Mucosa of rectum (tissue), 2 donors: ENCODE results near the gene RPLP2.

Experiments used
- H3K27ac ChIP-seq, 2 donors: one replicate each; pipeline ENCODE4 v1.7.0; 2013; ENCODE audit warnings: inconsistent platforms in 2 of 2, low read depth in 2 of 2, low read length in 2 of 2
- H3K27me3 ChIP-seq, 2 donors: one replicate each; pipeline ENCODE4 v1.7.0; 2013; ENCODE audit warnings: low read length in 2 of 2; ENCODE audit not compliant: control insufficient read depth in 2 of 2, insufficient read depth in 2 of 2
- H3K36me3 ChIP-seq, 2 donors: one replicate each; pipeline ENCODE4 v1.7.0; 2013; ENCODE audit warnings: low read length in 2 of 2; ENCODE audit not compliant: control insufficient read depth in 2 of 2, insufficient read depth in 2 of 2
- H3K4me1 ChIP-seq, 2 donors: one replicate each; pipeline ENCODE4 v1.7.0; 2013; ENCODE audit warnings: low read length in 2 of 2, mild to moderate bottlenecking in 1 of 2; ENCODE audit not compliant: control insufficient read depth in 2 of 2, insufficient read depth in 2 of 2
- H3K4me3 ChIP-seq, 2 donors: one replicate each; pipeline ENCODE4 v1.7.0; 2013; ENCODE audit warnings: low read length in 2 of 2
- H3K9ac ChIP-seq, 2 donors: one replicate each; pipeline ENCODE4 v1.7.0; 2013; ENCODE audit warnings: low read length in 2 of 2, low read depth in 1 of 2, mild to moderate bottlenecking in 1 of 2
- H3K9me3 ChIP-seq, 2 donors: one replicate each; pipeline ENCODE4 v1.7.0; 2013; ENCODE audit warnings: low read length in 2 of 2; ENCODE audit not compliant: control insufficient read depth in 2 of 2
- donor health status: healthy.
- donor health status: Normal muscosa, but diverticular disease.

Gene RPLP2

DNA sequence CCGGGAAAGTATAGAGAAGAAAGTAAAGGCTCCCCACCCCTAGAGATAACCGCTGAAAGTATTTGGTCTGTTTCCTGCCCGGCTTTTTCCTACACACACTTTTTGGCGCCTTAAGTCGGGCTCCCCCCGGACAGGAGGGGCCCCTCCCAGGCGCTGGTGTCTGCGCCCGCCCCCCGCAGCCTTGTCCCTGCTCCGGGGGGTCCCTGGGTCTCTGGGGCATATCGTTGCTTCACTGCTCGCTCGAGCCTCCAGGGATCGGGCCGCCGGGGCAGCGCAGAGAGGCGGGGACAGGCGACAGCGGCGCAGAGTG lies 17.0 kb downstream of the RPLP2 start:
- H3K9ac ChIP-seq = peak overlapping the region; percentile 48 to 93
- H3K4me1 ChIP-seq = peaks cover 48 to 73% of the 10 kb centered on the region in 2 donors

DNA sequence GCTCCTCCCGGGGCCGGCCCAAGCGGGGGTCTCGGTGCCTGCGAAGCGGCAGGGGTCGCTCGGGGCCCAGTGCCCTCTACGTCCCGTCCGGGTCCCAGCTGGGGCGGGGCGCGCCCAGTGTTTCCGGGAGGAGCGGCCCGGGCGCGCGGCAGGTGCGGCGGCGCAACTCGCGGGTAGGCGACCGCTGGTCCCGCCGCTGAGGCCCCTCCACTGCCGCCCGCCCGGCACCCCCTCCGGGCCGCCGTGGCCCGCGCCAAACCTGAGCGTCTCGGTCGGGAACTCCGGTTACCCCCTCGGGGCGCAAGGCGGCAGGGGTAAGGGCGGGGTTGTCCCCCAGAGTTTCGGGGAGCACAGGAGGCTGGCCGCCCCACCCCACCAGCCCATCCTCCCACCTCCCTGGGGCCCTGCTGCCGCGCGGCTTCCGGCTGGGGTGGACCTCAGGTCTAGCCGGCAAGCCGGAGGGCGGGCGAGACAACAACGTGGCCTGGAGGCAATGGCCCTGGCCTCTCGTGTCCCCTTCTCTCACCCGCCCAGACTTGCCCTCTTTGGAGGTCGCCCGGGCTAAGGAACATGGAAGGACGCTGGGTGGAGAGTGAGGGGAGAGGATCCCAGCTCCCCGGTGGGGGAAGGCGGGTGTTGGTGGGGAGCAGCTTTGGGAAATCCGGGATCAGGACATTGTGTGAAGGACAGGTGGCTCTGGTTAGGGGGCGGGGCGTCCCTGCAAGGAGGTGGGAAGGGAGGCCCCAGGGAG lies 17.6 kb downstream of the RPLP2 start:
- H3K9me3 ChIP-seq = no peaks in the 10 kb centered on the region
- peak overlapping the region; percentile 60 to 74 for H3K4me3 ChIP-seq
- no peaks in the 10 kb centered on the region for H3K27me3 ChIP-seq
- peak overlapping the region; percentile 89 to 91 for H3K27ac ChIP-seq
- H3K9ac ChIP-seq = peak overlapping the region; percentile 48 to 93
- H3K36me3 ChIP-seq = peaks cover 11 to 12% of the 10 kb centered on the region in 2 donors
- H3K4me1 ChIP-seq = peaks cover 50 to 76% of the 10 kb centered on the region in 2 donors

More for the DNA sequence above, 17.0 kb downstream of the RPLP2 start:
- Histone ChIP-seq H3K27me3 (no peaks in the 10 kb centered on the region), H3K27ac (peak overlapping the region; percentile 89 to 91), H3K9me3 (no peaks in the 10 kb centered on the region), H3K36me3 (peaks cover 14 to 16% of the 10 kb centered on the region in 2 donors), H3K4me3 (peak overlapping the region; percentile 60 to 74)

DNA sequence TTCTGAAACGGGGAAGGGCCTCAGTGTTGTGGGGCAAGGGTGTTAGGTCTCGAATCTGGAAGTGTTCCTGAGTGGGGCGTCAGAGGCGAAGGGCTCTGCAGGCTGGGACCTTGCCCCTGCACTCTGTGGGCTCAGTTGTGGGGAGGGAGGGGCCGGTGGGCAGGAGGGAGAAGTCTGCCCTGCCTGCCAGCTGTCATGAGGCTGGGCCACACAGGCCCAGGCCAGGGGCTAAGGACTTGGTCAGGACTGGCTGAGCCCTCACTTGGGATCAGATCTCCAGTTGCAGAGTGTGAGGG lies 18.1 kb downstream of the RPLP2 start, which contains the start of gene CRACR2B:
Gene CRACR2B, plus strand, starts transcription at position 23 of the 296 bp plus-strand sequence. CDS start 689 bp downstream, outside the sequence.
- no peaks in the 10 kb centered on the region for H3K27me3 ChIP-seq
- H3K36me3 ChIP-seq = peaks cover 8 to 9% of the 10 kb centered on the region in 2 donors
- H3K9me3 ChIP-seq = no peaks in the 10 kb centered on the region
- H3K9ac ChIP-seq = peak within 1 kb of the TSS; percentile 48 to 93
- peak within 1 kb of the TSS; percentile 60 to 74 for H3K4me3 ChIP-seq
- H3K27ac ChIP-seq = peak within 1 kb of the TSS; percentile 89 to 91
- peaks cover 53 to 78% of the 10 kb centered on the region in 2 donors for H3K4me1 ChIP-seq

DNA sequence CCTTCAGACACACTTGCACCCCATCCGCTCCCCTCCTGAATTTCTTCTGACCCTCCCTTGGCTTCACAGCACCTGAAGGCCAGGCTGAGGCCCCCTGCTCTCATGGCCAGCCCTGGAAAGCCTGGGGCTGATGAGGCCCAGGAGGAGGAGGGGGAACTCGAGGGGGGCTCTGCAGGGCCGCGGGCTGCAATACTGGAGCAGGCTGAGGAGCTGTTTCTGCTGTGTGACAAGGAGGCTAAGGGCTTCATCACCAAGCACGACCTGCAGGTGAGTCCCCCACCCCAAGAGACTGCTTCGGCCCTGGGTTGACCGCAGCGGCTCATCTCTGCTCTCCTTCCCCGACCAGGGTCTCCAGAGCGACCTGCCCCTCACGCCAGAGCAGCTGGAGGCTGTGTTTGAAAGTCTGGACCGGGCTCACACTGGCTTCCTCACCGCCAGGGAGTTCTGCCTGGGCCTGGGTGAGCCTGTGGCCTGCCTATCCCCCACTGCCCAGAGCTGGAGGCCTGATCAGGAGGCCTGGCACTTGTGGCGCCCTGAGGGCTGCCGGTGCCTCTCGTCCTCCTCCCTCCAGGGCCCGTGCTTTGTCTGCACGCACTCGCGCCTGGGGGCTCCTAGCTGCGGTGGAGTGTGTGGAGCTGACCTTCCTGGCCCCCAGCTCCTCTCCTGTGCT lies 18.9 kb downstream of the RPLP2 start:
- peaks cover 4 to 8% of the 10 kb centered on the region in 2 donors for H3K36me3 ChIP-seq
- H3K9me3 ChIP-seq = no peaks in the 10 kb centered on the region
- H3K4me3 ChIP-seq = peak overlapping the region; percentile 41 to 65
- peaks cover 56 to 78% of the 10 kb centered on the region in 2 donors for H3K4me1 ChIP-seq
- H3K27me3 ChIP-seq = no peaks in the 10 kb centered on the region
- H3K9ac ChIP-seq = peak overlapping the region in 1 of 2 donors; percentile 93
- H3K27ac ChIP-seq = peak overlapping the region; percentile 89 to 91

DNA sequence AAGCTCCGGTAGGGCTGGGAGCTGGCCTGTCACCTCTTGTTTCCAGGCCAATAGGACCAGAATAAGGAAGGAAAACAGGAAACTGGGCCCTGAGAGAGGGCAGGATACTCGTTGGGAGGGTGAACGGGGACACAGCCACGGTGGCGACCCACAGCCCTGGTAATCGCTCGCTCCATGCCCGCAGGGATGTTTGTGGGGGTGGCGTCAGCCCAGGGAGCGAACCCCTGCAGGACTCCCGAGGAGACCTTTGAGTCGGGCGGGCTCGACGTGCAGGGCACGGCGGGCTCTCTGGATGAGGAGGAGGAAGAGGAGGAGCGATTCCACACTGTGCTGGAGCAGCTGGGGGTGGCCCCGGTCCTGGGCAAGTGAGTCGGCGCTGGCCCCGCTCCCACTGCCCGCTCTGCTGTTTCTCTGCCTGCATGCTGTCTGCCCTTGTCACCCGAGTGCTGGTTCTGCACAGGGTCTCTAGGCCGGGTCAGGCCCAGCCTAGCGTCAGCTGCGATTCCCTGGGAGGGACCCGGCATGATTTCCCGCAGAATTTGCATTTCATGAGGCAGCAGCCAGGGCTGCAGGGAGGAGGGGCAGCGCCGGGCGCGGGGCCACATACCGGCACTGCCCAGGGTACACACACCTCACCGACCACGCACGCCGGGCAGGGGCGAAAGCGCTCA lies 19.5 kb downstream of the RPLP2 start:
- Histone ChIP-seq H3K4me3 (peak overlapping the region; percentile 41 to 65), H3K27ac (peak overlapping the region; percentile 89 to 91), H3K36me3 (peaks cover 0 to 4% of the 10 kb centered on the region in 2 donors), H3K27me3 (no peaks in the 10 kb centered on the region), H3K4me1 (peaks cover 62 to 81% of the 10 kb centered on the region in 2 donors), H3K9ac (peak overlapping the region in 1 of 2 donors; percentile 93), H3K9me3 (no peaks in the 10 kb centered on the region)

DNA sequence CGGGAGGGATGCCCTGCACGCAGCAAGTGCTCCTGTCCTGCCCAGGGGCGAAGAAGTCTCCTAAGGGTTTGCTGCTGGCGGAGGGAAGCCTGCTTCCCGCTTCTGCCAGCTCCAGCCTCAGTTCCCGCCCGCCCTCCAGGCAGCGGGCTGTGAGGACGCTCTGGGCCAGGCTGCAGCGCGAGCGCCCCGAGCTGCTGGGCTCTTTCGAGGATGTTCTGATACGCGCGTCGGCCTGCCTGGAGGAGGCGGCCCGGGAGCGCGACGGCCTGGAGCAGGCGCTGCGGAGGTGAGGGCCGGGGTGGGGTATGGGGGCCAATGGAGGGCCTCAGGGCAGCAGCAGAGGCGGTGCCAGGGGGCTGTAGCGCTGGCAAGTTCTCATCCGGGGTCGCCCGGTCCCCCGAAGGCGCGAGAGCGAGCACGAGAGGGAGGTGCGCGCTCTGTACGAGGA lies 20.1 kb downstream of the RPLP2 start:
- Histone ChIP-seq H3K9ac (no peak overlapping the region), H3K36me3 (peaks cover 0 to 3% of the 10 kb centered on the region in 2 donors), H3K4me3 (peak overlapping the region; percentile 41 to 65), H3K9me3 (no peaks in the 10 kb centered on the region), H3K27ac (peak overlapping the region in 1 of 2 donors; percentile 91), H3K27me3 (no peaks in the 10 kb centered on the region), H3K4me1 (peaks cover 67 to 81% of the 10 kb centered on the region in 2 donors)

DNA sequence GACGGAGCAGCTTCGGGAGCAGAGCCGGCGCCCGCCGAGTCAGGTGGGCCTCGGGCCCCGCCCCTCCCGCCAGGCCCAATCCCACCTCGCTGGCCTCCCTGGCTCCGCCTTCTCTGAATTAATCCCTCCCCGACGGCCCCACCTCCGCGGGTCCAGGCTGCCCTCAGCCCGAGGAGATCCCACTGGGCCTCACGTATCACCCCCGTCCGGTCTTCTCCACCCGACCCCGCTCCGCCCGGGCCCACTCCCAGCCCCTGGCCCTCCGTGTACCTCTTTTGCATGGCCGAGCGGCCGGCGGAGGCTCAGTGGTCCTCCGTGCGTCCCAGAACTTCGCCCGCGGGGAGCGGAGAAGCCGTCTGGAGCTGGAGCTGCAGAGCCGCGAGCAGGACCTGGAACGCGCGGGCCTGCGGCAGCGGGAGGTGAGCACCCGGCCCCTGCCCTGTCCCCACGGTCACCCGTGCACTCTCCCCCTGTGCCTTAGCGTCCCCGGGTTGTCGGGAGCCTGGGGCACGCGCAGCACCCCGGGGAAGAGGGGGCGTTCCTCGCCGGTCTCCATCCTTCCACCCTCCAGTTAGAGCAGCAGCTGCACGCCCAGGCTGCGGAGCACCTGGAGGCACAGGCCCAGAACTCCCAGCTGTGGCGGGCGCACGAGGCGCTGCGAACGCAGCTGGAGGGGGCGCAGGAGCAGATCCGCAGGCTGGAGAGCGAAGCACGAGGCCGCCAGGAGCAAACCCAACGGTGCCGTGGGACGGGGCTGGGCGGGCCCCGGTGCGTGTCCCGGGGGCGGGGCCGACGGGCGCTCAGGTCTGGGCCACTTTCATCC lies 20.7 kb downstream of the RPLP2 start:
- H3K4me3 ChIP-seq = peak overlapping the region; percentile 41 to 65

DNA sequence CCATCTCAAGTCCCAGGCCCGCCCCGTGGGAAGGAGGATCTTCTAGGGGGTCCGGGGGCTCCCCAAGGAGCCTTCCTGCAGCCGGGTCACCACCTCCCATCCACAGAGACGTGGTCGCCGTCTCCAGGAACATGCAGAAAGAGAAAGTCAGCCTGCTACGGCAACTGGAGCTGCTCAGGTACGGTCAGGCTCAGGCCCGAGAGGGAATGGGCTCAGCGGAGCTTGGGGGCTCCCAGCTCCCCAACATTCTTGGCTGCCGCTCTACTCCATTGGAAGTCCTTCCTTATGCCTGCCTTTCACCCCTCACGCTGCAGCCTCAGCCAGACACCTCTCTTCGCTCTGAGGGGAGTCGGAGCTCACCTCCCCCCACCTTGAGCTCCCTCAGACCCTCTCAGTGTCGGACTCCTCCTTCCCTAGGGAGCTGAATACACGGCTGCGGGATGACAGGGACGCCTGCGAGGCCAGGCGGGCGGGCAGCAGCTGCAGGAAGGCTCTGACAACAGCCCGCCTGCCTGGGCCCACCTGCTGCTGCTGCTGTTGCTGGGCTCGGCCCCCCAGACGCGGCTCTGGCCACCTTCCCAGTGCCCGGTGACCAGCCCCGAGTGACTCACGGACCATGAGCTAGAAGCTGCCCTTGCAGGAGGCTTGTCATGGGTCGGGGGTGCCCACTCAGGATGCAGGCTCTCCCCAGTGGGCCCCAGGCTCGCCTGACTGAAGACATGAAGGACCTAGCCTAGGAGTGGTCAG lies 21.5 kb downstream of the RPLP2 start:
- H3K9me3 ChIP-seq = no peaks in the 10 kb centered on the region
- H3K36me3 ChIP-seq = peaks cover 2 to 3% of the 10 kb centered on the region in 2 donors
- no peak overlapping the region for H3K4me3 ChIP-seq
- H3K27ac ChIP-seq = no peak overlapping the region
- H3K9ac ChIP-seq = no peak overlapping the region
- H3K27me3 ChIP-seq = no peaks in the 10 kb centered on the region
- peaks cover 67 to 72% of the 10 kb centered on the region in 2 donors for H3K4me1 ChIP-seq

More for the DNA sequence above, 20.7 kb downstream of the RPLP2 start:
- H3K36me3 ChIP-seq = no peaks in the 10 kb centered on the region
- H3K27me3 ChIP-seq = no peaks in the 10 kb centered on the region
- H3K4me1 ChIP-seq = peaks cover 67 to 79% of the 10 kb centered on the region in 2 donors
- H3K9me3 ChIP-seq = no peaks in the 10 kb centered on the region
- H3K9ac ChIP-seq = peak overlapping the region in 1 of 2 donors; percentile 29
- no peak overlapping the region for H3K27ac ChIP-seq

DNA sequence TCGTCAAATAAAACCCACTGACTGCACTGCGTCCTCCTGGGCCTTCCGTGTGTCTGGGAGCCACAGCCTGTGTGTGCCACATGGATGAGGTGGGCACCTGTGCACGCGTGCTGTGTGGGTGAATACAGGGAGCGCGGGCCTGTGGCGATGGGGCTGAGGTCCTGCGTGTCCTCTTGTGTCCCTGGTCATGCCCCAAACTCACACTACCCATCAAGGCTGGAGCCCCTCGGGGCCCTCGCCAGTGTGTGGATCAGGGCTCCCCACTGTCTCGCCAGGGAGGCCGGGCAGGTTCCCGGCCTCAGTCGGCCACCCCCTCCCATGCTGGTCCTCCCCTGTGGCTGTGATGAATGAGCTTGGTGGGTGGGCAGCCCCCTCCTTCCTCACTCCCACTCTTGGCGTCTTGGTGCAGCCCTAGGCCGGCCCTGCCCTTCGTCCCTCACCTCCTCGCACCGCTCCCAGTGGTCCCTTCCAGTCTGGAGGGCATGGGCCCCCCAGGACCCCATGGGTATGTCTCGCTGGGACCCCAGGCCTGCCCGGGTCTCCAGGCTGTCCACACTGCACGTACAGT lies 22.3 kb downstream of the RPLP2 start:
- Histone ChIP-seq H3K4me1 (peaks cover 67 to 71% of the 10 kb centered on the region in 2 donors), H3K9ac (peak overlapping the region; percentile 70 to 82), H3K36me3 (peaks cover 6 to 10% of the 10 kb centered on the region in 2 donors), H3K27ac (peak overlapping the region; percentile 64 to 93), H3K4me3 (peak overlapping the region; percentile 52 to 65), H3K27me3 (no peaks in the 10 kb centered on the region), H3K9me3 (no peaks in the 10 kb centered on the region)
